ENCODE results near the gene MPRIP. TPM values are rescaled to one million over a fixed set of nuclear protein-coding genes. Genes with fewer than 3 reads are reported as not detected.

Gene MPRIP
- total RNA-seq, 4 donors from 2014 or later, result 141 to 305 (median 291) TPM

DNA sequence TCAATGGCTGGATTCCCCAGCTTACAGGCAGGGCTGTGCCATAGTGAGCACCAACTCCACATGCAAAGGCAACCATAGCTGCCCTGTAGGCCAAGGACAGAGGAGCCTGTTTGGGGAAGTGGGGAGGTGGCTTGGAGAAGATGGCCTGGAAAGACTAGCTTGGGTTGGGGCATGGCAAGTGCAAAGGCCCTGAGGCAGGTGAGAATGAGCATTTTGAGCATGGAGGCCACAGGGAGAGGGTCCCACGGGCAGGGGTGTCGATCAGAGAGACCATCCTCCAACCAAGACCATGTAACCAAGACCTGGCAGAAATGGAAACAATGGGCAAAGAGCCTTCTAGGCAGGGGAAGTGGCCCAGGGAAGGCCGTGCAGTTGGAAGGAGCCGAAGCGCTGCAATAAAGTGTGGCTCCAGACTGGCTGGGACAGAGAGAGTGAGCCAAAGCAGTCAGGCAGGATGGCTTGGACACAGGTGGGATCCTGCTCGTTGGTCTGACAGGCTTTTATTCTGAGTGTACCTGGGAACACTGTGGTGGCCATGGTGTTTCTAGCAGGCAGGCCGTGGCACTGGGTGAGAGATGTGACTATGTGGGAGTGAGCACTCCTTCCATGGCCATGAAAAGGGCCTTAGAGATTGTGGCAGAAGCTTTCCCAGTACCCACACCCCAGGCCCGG lies 24.8 kb upstream of the MPRIP start:
- no peaks in the 10 kb centered on the region for H3K27me3 ChIP-seq

GRCh38 chr17:17018021-17018441 lies 24.2 kb upstream of the MPRIP start:
- no peak for TF ChIP-seq POLR2A (IDR thresholded peaks at IDR 0.05)
- no peak for TF ChIP-seq CTCF (IDR thresholded peaks at IDR 0.05)
- peak in 1 of 3 donors; percentile 39 for DNase-seq
- Histone ChIP-seq H3K36me3 (no peaks in the 10 kb centered on the region), H3K9me3 (no peaks in the 10 kb centered on the region), H3K27ac (no peak overlapping the region), H3K27me3 (no peaks in the 10 kb centered on the region), H3K4me3 (no peak overlapping the region), H3K4me1 (peaks cover 0 to 19% (median 0%) of the 10 kb centered on the region in 4 donors)

More for the DNA sequence above, 24.8 kb upstream of the MPRIP start:
- no peak for DNase-seq
- no peak overlapping the region for H3K27ac ChIP-seq
- no peaks in the 10 kb centered on the region for H3K36me3 ChIP-seq
- TF ChIP-seq POLR2A (IDR thresholded peaks at IDR 0.05), result no peak
- H3K9me3 ChIP-seq, result no peaks in the 10 kb centered on the region
- no peak overlapping the region for H3K4me3 ChIP-seq
- peaks cover 0 to 19% (median 0%) of the 10 kb centered on the region in 4 donors for H3K4me1 ChIP-seq

DNA sequence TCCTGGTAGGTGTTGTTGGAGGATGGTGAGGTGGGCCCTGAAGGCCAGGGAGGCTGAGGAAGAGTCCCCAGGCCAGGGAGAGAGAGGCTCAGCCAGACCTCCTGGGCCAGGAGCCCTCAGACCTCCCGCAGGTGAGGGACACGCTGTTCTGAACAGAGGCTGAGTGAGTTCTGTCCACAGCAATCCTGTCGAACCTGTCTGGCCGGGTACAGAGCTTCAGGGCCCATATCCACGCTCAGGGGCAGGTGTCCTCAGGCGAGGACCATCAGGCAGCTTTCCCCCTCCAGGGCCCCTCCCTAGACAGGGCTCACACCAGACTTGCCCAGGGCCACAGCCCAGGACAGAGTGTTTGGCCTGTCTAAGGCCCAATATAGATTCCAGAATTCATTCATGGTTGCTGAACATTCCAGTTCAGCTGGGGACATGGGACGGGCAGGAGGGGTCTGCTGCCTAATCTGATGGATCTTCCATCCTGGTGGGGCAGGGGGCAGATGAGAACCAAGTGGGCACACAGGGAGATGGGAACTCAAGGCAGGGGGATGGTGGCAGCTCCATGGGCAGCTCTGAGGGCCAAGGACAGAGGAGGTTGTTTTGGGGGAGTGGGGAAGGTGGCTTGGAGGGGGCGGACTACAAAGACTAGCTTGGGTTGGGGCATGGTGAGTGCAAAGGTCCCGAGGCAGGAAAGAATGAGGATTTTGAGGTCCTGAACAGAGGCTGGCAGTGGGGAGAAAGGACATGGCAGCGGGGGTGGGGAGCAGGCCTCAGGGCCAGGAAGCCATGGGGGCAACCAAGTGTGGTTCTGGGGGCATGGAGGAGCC lies 23.4 kb upstream of the MPRIP start:
- H3K27ac ChIP-seq, result no peak overlapping the region
- H3K27me3 ChIP-seq, result no peaks in the 10 kb centered on the region
- peak in 2 of 3 donors; percentile 53 to 55 for DNase-seq
- H3K36me3 ChIP-seq, result no peaks in the 10 kb centered on the region
- no peak overlapping the region for H3K4me3 ChIP-seq
- TF ChIP-seq POLR2A (IDR thresholded peaks at IDR 0.05) (no peak), CTCF (IDR thresholded peaks at IDR 0.05) (no peak)
- no peaks in the 10 kb centered on the region for H3K9me3 ChIP-seq
- H3K4me1 ChIP-seq, result peaks cover 0 to 19% (median 0%) of the 10 kb centered on the region in 4 donors

DNA sequence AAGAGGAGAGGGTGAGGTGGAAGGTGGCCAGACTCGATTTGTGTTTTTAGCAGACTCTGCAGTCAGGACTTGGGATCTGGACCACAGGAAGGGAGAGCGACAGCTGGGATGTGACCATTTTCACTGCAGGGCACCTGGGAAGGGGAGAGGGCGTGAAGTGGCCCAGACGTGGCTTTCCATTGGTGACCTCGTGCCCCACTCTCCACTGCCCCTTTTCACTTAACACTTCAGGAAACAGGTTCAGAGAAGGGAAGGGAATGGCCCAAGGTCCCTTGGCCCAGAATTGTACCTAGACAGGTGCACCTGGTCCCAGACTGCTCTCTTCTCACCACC lies 22.9 kb upstream of the MPRIP start:
- H3K9me3 ChIP-seq, result no peaks in the 10 kb centered on the region
- H3K27me3 ChIP-seq, result no peaks in the 10 kb centered on the region
- H3K4me1 ChIP-seq, result peaks cover 0 to 19% (median 0%) of the 10 kb centered on the region in 4 donors
- DNase-seq, result peak in 1 of 3 donors; percentile 40
- H3K36me3 ChIP-seq, result no peaks in the 10 kb centered on the region
- H3K4me3 ChIP-seq, result no peak overlapping the region
- TF ChIP-seq POLR2A (IDR thresholded peaks at IDR 0.05) (no peak), CTCF (IDR thresholded peaks at IDR 0.05) (no peak)
- no peak overlapping the region for H3K27ac ChIP-seq

GRCh38 chr17:17019891-17020456 lies 22.3 kb upstream of the MPRIP start:
- TF ChIP-seq POLR2A (IDR thresholded peaks at IDR 0.05), result no peak
- no peak for TF ChIP-seq CTCF (IDR thresholded peaks at IDR 0.05)
- no peak overlapping the region for H3K4me3 ChIP-seq
- H3K36me3 ChIP-seq, result no peaks in the 10 kb centered on the region
- no peak for DNase-seq
- H3K4me1 ChIP-seq, result peaks cover 0 to 19% (median 0%) of the 10 kb centered on the region in 4 donors
- H3K9me3 ChIP-seq, result no peaks in the 10 kb centered on the region
- H3K27ac ChIP-seq, result no peak overlapping the region
- no peaks in the 10 kb centered on the region for H3K27me3 ChIP-seq

GRCh38 chr17:17020821-17021193 lies 21.4 kb upstream of the MPRIP start:
- Histone ChIP-seq H3K27ac (peak overlapping the region in 1 of 4 donors; percentile 55), H3K36me3 (no peaks in the 10 kb centered on the region), H3K4me1 (peaks cover 0 to 19% (median 0%) of the 10 kb centered on the region in 4 donors), H3K9me3 (no peaks in the 10 kb centered on the region), H3K4me3 (no peak overlapping the region), H3K27me3 (no peaks in the 10 kb centered on the region)
- DNase-seq, result no peak
- TF ChIP-seq CTCF (IDR thresholded peaks at IDR 0.05) (no peak), POLR2A (IDR thresholded peaks at IDR 0.05) (no peak)

Data from Peyer's patch (tissue), 4 donors.